Uterus (tissue), 4 donors: ENCODE results near the gene C4orf36. TPM values are rescaled to one million over a fixed set of nuclear protein-coding genes. Genes with fewer than 3 reads are reported as not detected.

Source experiments
- DNase-seq, 2 donors: peaks; one replicate each; pipeline ENCODE4 v3.0.0-alpha.2; 2019 to 2020
- H3K27ac ChIP-seq, 2 donors: fragments of 200-600 bp; sonication (generic); 1 replicate in 1 of 2; 2 replicates in 1 of 2; pipeline ENCODE4 v1.5.1; 2016 to 2018
- H3K27me3 ChIP-seq, 2 donors: fragments of 200-600 bp; sonication (generic); one replicate each; pipeline ENCODE4 v1.5.1; 2018 to 2019; ENCODE audit warnings: control low read depth in 1 of 2
- H3K36me3 ChIP-seq, 2 donors: fragments of 200-600 bp; sonication (generic); one replicate each; pipeline ENCODE4 v1.5.1; 2019; ENCODE audit warnings: control low read depth in 1 of 2
- H3K4me1 ChIP-seq, 2 donors: fragments of 200-600 bp; sonication (generic); one replicate each; pipeline ENCODE4 v1.5.1; 2018 to 2019; ENCODE audit warnings: control low read depth in 1 of 2
- H3K4me3 ChIP-seq, 2 donors: fragments of 200-600 bp; sonication (generic); 1 replicate in 1 of 2; 2 replicates in 1 of 2; pipeline ENCODE4 v1.5.1; 2018 to 2019; ENCODE audit warnings: mild to moderate bottlenecking in 1 of 2
- H3K9me3 ChIP-seq, 2 donors: fragments of 200-600 bp; sonication (generic); one replicate each; pipeline ENCODE4 v1.5.1; 2019; ENCODE audit warnings: control low read depth in 1 of 2
- POLR2A ChIP-seq, 2 donors: fragments of 450-650 bp; IDR thresholded peaks; one replicate each; pipeline ENCODE4 v1.6.1; 2016; ENCODE audit warnings: antibody characterized with exemption in 2 of 2, mild to moderate bottlenecking in 1 of 2, moderate library complexity in 1 of 2
- intact Hi-C: fragments of 100-400 bp; cut with DNase I; formaldehyde crosslinking; loops from one replicate; pipeline ENCODE4 v1.15.1; 2023; ENCODE audit warnings: low total_unique reads
- total RNA-seq, 4 donors: library from RNA; depleted of rRNA in 3 of 4; stranded (reverse); fragments of >200 nt in 3 of 4; gene quantifications; one replicate each; pipeline versions ENCODE4 v1.1.0 to v1.2.4, GENCODE V29; 2014 to 2023
- TF ChIP-seq, protein P1 (sequence below), 4 experiments: fragments of 200-600 bp in 2 of 4; fragments of 450-650 bp in 2 of 4; sonication (generic) in 2 of 4; IDR thresholded peaks; one replicate each; pipeline ENCODE4 v1.5.1; 2016 to 2019; ENCODE audit warnings: antibody characterized with exemption in 4 of 4, mild to moderate bottlenecking in 2 of 4, moderate library complexity in 1 of 4
- donor health status: DM: yes; HTN: yes; CAD: no.

Gene C4orf36
- total RNA-seq, 4 donors from 2014 or later = 0.91 to 4.8 TPM; not detected in 2

DNA sequence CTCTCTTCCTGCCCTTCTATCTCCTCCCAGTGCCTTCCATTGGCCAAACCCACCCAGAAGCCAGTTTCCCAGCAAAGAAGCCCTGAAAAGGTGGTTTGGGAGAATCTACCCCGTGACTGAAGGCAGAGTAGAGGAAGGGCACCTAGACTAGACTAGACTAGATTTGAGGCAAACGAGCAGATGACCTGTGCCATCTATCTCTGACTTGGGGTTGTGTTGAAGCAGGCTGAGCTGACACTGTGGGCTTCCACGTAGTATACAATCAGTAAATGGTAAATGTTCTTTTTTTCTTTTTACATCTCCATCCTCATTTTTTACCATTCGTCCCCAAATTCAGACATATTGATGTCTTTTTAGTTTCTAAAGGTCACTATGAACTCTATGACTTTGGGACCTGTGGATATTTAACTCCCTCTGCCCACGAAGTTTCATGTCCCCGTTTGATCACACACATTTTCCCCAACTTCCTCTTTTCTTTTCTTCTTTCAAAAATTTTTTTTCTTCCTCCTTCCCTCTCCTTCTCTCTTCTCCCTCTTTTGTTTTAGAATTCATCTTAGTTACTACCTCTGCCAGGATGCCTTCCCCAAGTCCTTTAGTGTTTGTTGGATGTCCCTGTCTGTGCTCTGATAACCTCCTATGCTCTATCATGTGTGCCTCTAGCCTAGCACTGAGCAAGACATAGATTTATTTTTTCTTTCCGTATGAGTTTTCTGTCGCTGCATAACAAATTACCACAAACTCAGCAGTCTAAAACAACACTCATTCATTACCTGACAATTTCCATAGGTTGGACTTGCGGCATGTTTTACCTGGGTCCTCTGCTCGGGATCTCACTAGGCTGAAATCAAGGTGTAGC, 36.4 kb upstream of the C4orf36 start:
- Histone ChIP-seq H3K27me3 (no peaks in the 10 kb centered on the region), H3K4me1 (peaks cover 0 to 9% of the 10 kb centered on the region in 2 donors), H3K9me3 (no peaks in the 10 kb centered on the region), H3K27ac (peak overlapping the region; percentile 30 to 85), H3K36me3 (no peaks in the 10 kb centered on the region), H3K4me3 (no peak overlapping the region)
- intact Hi-C loops = loop anchor here (10.0 kb wide), 1 partner anchor 176 kb away; no protein-coding TSS in a partner anchor
- TF ChIP-seq, protein P1, sequence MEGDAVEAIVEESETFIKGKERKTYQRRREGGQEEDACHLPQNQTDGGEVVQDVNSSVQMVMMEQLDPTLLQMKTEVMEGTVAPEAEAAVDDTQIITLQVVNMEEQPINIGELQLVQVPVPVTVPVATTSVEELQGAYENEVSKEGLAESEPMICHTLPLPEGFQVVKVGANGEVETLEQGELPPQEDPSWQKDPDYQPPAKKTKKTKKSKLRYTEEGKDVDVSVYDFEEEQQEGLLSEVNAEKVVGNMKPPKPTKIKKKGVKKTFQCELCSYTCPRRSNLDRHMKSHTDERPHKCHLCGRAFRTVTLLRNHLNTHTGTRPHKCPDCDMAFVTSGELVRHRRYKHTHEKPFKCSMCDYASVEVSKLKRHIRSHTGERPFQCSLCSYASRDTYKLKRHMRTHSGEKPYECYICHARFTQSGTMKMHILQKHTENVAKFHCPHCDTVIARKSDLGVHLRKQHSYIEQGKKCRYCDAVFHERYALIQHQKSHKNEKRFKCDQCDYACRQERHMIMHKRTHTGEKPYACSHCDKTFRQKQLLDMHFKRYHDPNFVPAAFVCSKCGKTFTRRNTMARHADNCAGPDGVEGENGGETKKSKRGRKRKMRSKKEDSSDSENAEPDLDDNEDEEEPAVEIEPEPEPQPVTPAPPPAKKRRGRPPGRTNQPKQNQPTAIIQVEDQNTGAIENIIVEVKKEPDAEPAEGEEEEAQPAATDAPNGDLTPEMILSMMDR (IDR thresholded peaks at IDR 0.05) = no peak
- no peak for TF ChIP-seq POLR2A (IDR thresholded peaks at IDR 0.05)
- DNase-seq = no peak

DNA sequence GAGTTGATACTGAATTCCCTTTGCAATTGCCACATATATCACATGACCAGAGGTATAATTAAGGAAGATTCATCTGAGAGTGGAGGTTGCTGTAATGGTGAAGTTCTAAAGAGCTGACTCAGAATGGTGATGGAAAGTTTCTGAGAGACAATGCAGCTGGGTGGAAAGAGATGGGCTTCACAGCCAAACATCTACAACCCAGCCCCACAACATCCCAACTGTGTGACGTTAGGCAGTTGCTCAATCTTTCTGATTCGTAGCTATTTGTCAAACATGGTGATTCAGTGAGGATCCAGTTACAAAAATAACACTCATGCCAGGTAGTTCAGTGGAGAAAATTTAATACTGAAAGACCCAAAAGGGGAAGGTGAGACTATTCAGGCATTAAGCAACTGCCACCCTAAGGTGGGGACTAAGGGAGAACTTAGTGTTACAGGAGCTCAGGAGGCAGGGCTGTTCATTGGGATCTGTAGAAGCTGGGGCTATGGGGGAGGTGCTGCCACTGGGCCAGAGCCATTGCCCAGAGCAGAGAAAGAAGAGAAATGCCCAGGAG, 35.7 kb upstream of the C4orf36 start:
- intact Hi-C loops = loop anchor here (10.0 kb wide), 1 partner anchor 177 kb away; no protein-coding TSS in a partner anchor
- Histone ChIP-seq H3K4me3 (no peak overlapping the region), H3K27ac (peak overlapping the region; percentile 30 to 85), H3K9me3 (no peaks in the 10 kb centered on the region), H3K36me3 (no peaks in the 10 kb centered on the region), H3K27me3 (no peaks in the 10 kb centered on the region), H3K4me1 (peaks cover 0 to 9% of the 10 kb centered on the region in 2 donors)
- TF ChIP-seq, protein P1 (IDR thresholded peaks at IDR 0.05) = no peak
- no peak for TF ChIP-seq POLR2A (IDR thresholded peaks at IDR 0.05)
- DNase-seq = peak; percentile 74 to 91

DNA sequence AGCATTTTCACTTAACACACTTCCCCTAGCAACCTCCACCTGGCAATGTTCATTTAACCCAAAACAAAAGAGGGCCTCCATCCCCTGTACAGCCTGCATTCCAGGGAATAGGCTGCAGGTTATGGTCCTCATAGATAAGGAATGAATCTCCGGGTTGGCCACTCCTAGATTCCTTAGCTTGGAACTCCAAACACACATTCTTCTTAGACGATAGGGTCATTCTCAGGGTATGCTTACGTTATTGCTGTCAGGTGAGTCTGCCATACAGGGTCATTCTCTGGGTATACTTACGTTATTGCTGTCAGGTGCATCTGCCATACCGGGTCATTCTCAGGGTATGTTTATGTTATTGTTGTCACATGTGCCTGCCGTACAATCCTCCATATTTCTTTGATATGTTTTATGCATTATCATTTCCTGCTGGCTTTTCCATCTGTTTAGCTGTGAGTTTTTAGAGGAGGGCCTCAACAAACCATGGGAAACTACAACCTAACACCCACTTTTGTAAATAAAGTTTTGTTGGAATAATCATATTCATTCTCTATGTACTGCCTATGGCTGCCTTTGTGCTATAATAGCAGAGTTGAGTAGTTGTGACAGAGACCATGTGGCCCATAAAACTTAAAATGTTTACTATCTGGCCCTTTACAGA, 34.3 kb upstream of the C4orf36 start:
- Histone ChIP-seq H3K36me3 (no peaks in the 10 kb centered on the region), H3K27ac (peak overlapping the region in 1 of 2 donors; percentile 69), H3K27me3 (no peaks in the 10 kb centered on the region), H3K9me3 (no peaks in the 10 kb centered on the region), H3K4me3 (no peak overlapping the region), H3K4me1 (peaks cover 0 to 9% of the 10 kb centered on the region in 2 donors)
- TF ChIP-seq, protein P1 (IDR thresholded peaks at IDR 0.05) = no peak
- TF ChIP-seq POLR2A (IDR thresholded peaks at IDR 0.05) = no peak
- intact Hi-C loops = loop anchor here (10.0 kb wide), 1 partner anchor 178 kb away; no protein-coding TSS in a partner anchor
- DNase-seq = no peak

DNA sequence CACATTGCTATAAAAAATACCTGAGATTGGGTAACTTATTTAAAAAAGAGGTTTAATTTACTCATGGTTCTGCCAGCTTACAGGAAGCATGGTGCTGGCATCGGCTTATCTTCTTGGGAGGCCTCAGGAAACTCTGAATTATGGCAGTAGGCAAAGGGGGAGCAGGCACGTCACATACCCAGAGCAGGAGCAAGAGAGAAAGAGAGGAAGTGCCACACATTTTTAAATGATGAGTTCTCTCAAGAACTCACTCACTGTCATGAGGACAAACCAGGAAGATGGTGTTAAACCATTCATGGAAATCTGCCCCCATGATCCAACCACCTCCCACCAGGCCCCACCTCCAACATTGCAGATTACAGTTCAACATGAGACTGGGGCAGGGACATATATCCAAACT, 32.6 kb upstream of the C4orf36 start:
- no peak overlapping the region for H3K27ac ChIP-seq
- no peaks in the 10 kb centered on the region for H3K9me3 ChIP-seq
- TF ChIP-seq, protein P1 (IDR thresholded peaks at IDR 0.05) = no peak
- no peak for TF ChIP-seq POLR2A (IDR thresholded peaks at IDR 0.05)
- H3K36me3 ChIP-seq = no peaks in the 10 kb centered on the region
- intact Hi-C loops = loop anchor here (5.0 to 10.0 kb wide), 2 partner anchors 180 to 307 kb away; no protein-coding TSS in a partner anchor
- no peaks in the 10 kb centered on the region for H3K27me3 ChIP-seq
- H3K4me3 ChIP-seq = no peak overlapping the region
- DNase-seq = no peak
- H3K4me1 ChIP-seq = peaks cover 0 to 9% of the 10 kb centered on the region in 2 donors
